Measurements from ENCODE around the gene UGT1A9. TPM values are rescaled to one million over a fixed set of nuclear protein-coding genes. Genes with fewer than 3 reads are reported as not detected.

Gene UGT1A9
- total RNA-seq, 1 donor from 2014 or later = not detected

- TF ChIP-seq CTCF (IDR thresholded peaks at IDR 0.05; ENCODE audit: insufficient read depth, low read length, poor library complexity, severe bottlenecking) = no peak
- DNase-seq (ENCODE audit: low read depth) = no peak
- H3K36me3 ChIP-seq (ENCODE audit: control insufficient read depth, insufficient read depth, low read length) = no peaks in the 10 kb centered on the region
- peaks cover 2% of the 10 kb centered on the region for H3K27me3 ChIP-seq (ENCODE audit: control insufficient read depth, insufficient read depth, low read length)
- no peak overlapping the region for H3K4me3 ChIP-seq (ENCODE audit: low read depth, low read length)
Observed at GRCh38 chr2:233803994-233804393, 132.3 kb downstream of the UGT1A9 start.

- H3K36me3 ChIP-seq (ENCODE audit: control insufficient read depth, insufficient read depth, low read length) = no peaks in the 10 kb centered on the region
- H3K27me3 ChIP-seq (ENCODE audit: control insufficient read depth, insufficient read depth, low read length) = peaks cover 2% of the 10 kb centered on the region
- no peak for DNase-seq (ENCODE audit: low read depth)
- no peak overlapping the region for H3K4me3 ChIP-seq (ENCODE audit: low read depth, low read length)
- TF ChIP-seq CTCF (IDR thresholded peaks at IDR 0.05; ENCODE audit: insufficient read depth, low read length, poor library complexity, severe bottlenecking) = no peak
Observed at GRCh38 chr2:233807215-233807865, 135.6 kb downstream of the UGT1A9 start.

GRCh38 chr2:233807966-233808935, 136.6 kb downstream of the UGT1A9 start:
- Histone ChIP-seq H3K4me3 (ENCODE audit: low read depth, low read length) (no peak overlapping the region), H3K27me3 (ENCODE audit: control insufficient read depth, insufficient read depth, low read length) (no peaks in the 10 kb centered on the region), H3K36me3 (ENCODE audit: control insufficient read depth, insufficient read depth, low read length) (no peaks in the 10 kb centered on the region)
- DNase-seq (ENCODE audit: low read depth) = no peak
- TF ChIP-seq CTCF (IDR thresholded peaks at IDR 0.05; ENCODE audit: insufficient read depth, low read length, poor library complexity, severe bottlenecking) = no peak

- no peaks in the 10 kb centered on the region for H3K27me3 ChIP-seq (ENCODE audit: control insufficient read depth, insufficient read depth, low read length)
- H3K4me3 ChIP-seq (ENCODE audit: low read depth, low read length) = no peak overlapping the region
- no peak for DNase-seq (ENCODE audit: low read depth)
- H3K36me3 ChIP-seq (ENCODE audit: control insufficient read depth, insufficient read depth, low read length) = no peaks in the 10 kb centered on the region
- no peak for TF ChIP-seq CTCF (IDR thresholded peaks at IDR 0.05; ENCODE audit: insufficient read depth, low read length, poor library complexity, severe bottlenecking)
Observed at GRCh38 chr2:233810385-233810784, 138.7 kb downstream of the UGT1A9 start.

GRCh38 chr2:233811087-233811486, 139.4 kb downstream of the UGT1A9 start:
- no peak for DNase-seq (ENCODE audit: low read depth)
- no peak overlapping the region for H3K4me3 ChIP-seq (ENCODE audit: low read depth, low read length)
- H3K36me3 ChIP-seq (ENCODE audit: control insufficient read depth, insufficient read depth, low read length) = no peaks in the 10 kb centered on the region
- TF ChIP-seq CTCF (IDR thresholded peaks at IDR 0.05; ENCODE audit: insufficient read depth, low read length, poor library complexity, severe bottlenecking) = no peak
- H3K27me3 ChIP-seq (ENCODE audit: control insufficient read depth, insufficient read depth, low read length) = no peaks in the 10 kb centered on the region

Data from kidney epithelial cell (primary cell).